Activated B cell treated with CpG ODN at 0.5 μM for 24 hours (primary cell): ENCODE measurements around the gene MAPK10. TPM values are rescaled to one million over a fixed set of nuclear protein-coding genes. Genes with fewer than 3 reads are reported as not detected.

ENCODE experiments used
- ATAC-seq: fragments of 200-7000 bp; cut with Tn5 transposase; one replicate; pipeline ENCODE4 v1.10.0; 2021; ENCODE audit warnings: low read depth, mild to moderate bottlenecking, moderate library complexity
- CTCF ChIA-PET: fragments of 350-600 bp; sonication (Branson Sonifier 250); formaldehyde crosslinking; loops from one replicate; lab custom pipeline; 2021; ENCODE audit warnings: antibody characterized with exemption; lab: Charles Lee
- POLR2A ChIA-PET: fragments of 350-600 bp; sonication (Branson Sonifier 250); formaldehyde crosslinking; loops from one replicate; lab custom pipeline; 2021; ENCODE audit warnings: antibody characterized with exemption; lab: Charles Lee
- DNase-seq: peaks from one replicate; pipeline ENCODE4 v3.0.0; 2022
- H3K27ac Mint-ChIP-seq: one replicate; pipeline ENCODE4 v1.8.0; 2020; ENCODE audit warnings: mixed read lengths
- H3K27me3 Mint-ChIP-seq: one replicate; pipeline ENCODE4 v1.8.0; 2021; ENCODE audit warnings: mixed read lengths
- H3K36me3 Mint-ChIP-seq: one replicate; pipeline ENCODE4 v1.8.0; 2021; ENCODE audit warnings: low read depth, mixed read lengths
- H3K4me1 Mint-ChIP-seq: one replicate; pipeline ENCODE4 v1.8.0; 2021; ENCODE audit warnings: mixed read lengths
- H3K4me3 Mint-ChIP-seq: one replicate; pipeline ENCODE4 v1.8.0; 2020; ENCODE audit warnings: mild to moderate bottlenecking, mixed read lengths
- H3K9me3 Mint-ChIP-seq: one replicate; pipeline ENCODE4 v1.8.0; 2020; ENCODE audit warnings: mixed read lengths
- CTCF ChIP-seq: fragments of 200-600 bp; IDR thresholded peaks from one replicate; pipeline ENCODE4 v1.8.0; 2022; ENCODE audit warnings: antibody characterized with exemption, mild to moderate bottlenecking
- intact Hi-C: fragments of 100-400 bp; cut with micrococcal nuclease; formaldehyde crosslinking; loops from one replicate; pipeline ENCODE4 v1.15.1; 2024
- total RNA-seq: library from RNA; stranded (reverse); gene quantifications from 2 replicates; pipeline ENCODE4 v1.2.3, GENCODE V29; 2022

The MAPK10 gene
- total RNA-seq, 1 donor from 2014 or later = 0.75 TPM

- intact Hi-C loops = loop anchor here (10.0 kb wide), 1 partner anchor 469 kb away; no protein-coding TSS in a partner anchor
- ATAC-seq (no peak), DNase-seq (no peak)
- CTCF ChIA-PET = interaction anchor here (2.2 kb wide), 1 partner anchor 817 kb away, joined by 5 read pairs; no protein-coding TSS in a partner anchor
- H3K4me3 Mint-ChIP-seq = no peak overlapping the region
- TF ChIP-seq CTCF = no peak
- peaks cover 10% of the 10 kb centered on the region for H3K4me1 Mint-ChIP-seq
- H3K27me3 Mint-ChIP-seq = no peaks in the 10 kb centered on the region
- H3K36me3 Mint-ChIP-seq = peaks cover 17% of the 10 kb centered on the region
- no peak overlapping the region for H3K27ac Mint-ChIP-seq
- H3K9me3 Mint-ChIP-seq = peaks cover 11% of the 10 kb centered on the region
- POLR2A ChIA-PET = interaction anchor here (0.7 kb wide), 1 partner anchor 201 kb away, joined by 3 read pairs; no protein-coding TSS in a partner anchor
These were observed 395.6 kb downstream of the MAPK10 start for GRCh38 chr4:85964298-85964697.

GRCh38 chr4:85963231-85963630 lies 396.6 kb downstream of the MAPK10 start:
- no peak for TF ChIP-seq CTCF
- Mint-ChIP-seq H3K27me3 (no peaks in the 10 kb centered on the region), H3K4me3 (no peak overlapping the region), H3K9me3 (peaks cover 11% of the 10 kb centered on the region), H3K27ac (no peak overlapping the region), H3K36me3 (peaks cover 22% of the 10 kb centered on the region), H3K4me1 (peaks cover 5% of the 10 kb centered on the region)
- ChIA-PET CTCF (no interaction called here), POLR2A (no interaction called here)
- DNase-seq (no peak), ATAC-seq (no peak)
- intact Hi-C loops = loop anchor here (10.0 kb wide), 1 partner anchor 468 kb away; no protein-coding TSS in a partner anchor

DNA sequence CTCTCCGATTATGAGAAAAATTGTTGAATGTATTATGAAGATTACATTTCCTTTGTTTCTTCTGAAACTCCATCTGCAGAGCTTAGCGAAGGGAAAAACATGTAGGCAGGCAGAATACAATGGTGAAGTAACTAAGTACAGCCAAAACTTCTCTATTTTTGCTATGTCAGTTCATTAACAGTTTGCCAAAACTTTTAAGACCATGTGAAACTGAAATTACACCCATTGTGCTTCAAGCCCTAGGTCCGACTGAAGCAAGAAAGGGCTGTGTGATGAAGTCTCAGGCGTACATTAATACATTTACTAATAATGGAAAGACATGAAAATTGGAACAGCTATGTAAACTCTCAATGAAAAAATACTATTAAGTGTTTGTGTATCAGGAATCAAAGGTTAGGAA lies 398.0 kb downstream of the MAPK10 start:
- no peaks in the 10 kb centered on the region for H3K27me3 Mint-ChIP-seq
- POLR2A ChIA-PET = no interaction called here

GRCh38 chr4:85956293-85956945 lies 403.4 kb downstream of the MAPK10 start:
- Mint-ChIP-seq H3K4me3 (no peak overlapping the region), H3K4me1 (peaks cover 2% of the 10 kb centered on the region), H3K36me3 (peaks cover 45% of the 10 kb centered on the region), H3K27ac (no peak overlapping the region), H3K27me3 (no peaks in the 10 kb centered on the region), H3K9me3 (no peaks in the 10 kb centered on the region)
- POLR2A ChIA-PET = no interaction called here
- TF ChIP-seq CTCF = no peak
- CTCF ChIA-PET = no interaction called here
- DNase-seq = no peak
- intact Hi-C loops = no loop called here
- no peak for ATAC-seq

More for the DNA sequence above, 398.0 kb downstream of the MAPK10 start:
- Mint-ChIP-seq H3K27ac (no peak overlapping the region), H3K4me1 (no peaks in the 10 kb centered on the region), H3K36me3 (peaks cover 25% of the 10 kb centered on the region), H3K4me3 (no peak overlapping the region), H3K9me3 (peaks cover 11% of the 10 kb centered on the region)
- DNase-seq (no peak), ATAC-seq (no peak)
- no peak for TF ChIP-seq CTCF
- intact Hi-C loops = loop anchor here (10.0 kb wide), 1 partner anchor 467 kb away; no protein-coding TSS in a partner anchor
- CTCF ChIA-PET = interaction anchor here (1.0 kb wide), 1 partner anchor 814 kb away, joined by 3 read pairs; no protein-coding TSS in a partner anchor

DNA sequence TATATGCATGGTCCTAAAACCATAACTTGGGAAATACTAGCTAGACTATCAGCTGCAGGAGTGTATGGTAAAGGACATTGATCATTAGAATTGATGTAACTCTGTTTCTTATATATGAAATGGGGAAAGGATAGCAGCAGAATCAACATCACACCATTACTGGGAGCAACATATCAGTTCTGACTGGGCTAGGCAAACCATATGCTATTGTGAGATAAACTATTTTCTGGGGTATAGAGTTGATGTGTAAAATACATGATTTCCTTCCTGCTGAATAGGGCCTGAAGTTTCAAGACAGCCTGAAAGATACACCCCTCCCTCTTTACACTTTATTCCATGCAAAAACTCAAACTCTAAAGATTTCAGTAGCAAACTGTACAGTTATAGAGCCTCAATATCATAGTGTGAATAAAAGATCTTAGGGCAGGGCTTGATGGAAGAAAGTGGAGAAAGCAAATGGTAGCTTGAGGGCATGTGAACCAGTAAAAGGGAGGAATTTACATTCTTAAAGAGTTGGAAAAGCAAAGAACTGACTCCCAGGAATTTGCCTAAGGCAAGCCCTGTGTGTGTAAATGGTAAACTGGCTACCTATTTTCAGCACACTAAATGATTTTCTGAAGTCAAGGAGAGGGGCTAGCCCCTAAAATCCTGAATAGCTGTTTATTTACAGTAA lies 404.1 kb downstream of the MAPK10 start:
- Mint-ChIP-seq H3K9me3 (no peaks in the 10 kb centered on the region), H3K36me3 (peaks cover 47% of the 10 kb centered on the region), H3K27me3 (no peaks in the 10 kb centered on the region), H3K4me3 (no peak overlapping the region), H3K4me1 (peaks cover 2% of the 10 kb centered on the region), H3K27ac (no peak overlapping the region)
- TF ChIP-seq CTCF = no peak
- CTCF ChIA-PET = no interaction called here
- POLR2A ChIA-PET = no interaction called here
- ATAC-seq = no peak
- intact Hi-C loops = no loop called here
- DNase-seq = no peak
